Adrenal gland (tissue), 12 donors: Measurements from ENCODE around the gene CREM. TPM values are rescaled to one million over a fixed set of nuclear protein-coding genes. Genes with fewer than 3 reads are reported as not detected.
A peak's percentile ranks its signal among the peaks of the same experiment; 100 is the strongest.

ENCODE experiments used
- DNase-seq, 7 donors: peaks; one replicate each; pipeline ENCODE4 v3.0.0-alpha.2; 2019 to 2020
- H3K27ac ChIP-seq, 5 donors: fragments of 200-600 bp; sonication (generic) in 4 of 5; 1 replicate in 3 of 5; 2 replicates in 2 of 5; pipeline versions ENCODE4 v1.5.1 to v1.8.0; 2016 to 2020; ENCODE audit warnings: mild to moderate bottlenecking in 1 of 5
- H3K27me3 ChIP-seq: fragments of 200-600 bp; 2 replicates; pipeline ENCODE4 v1.8.0; 2021
- H3K36me3 ChIP-seq, 2 donors: fragments of 200-600 bp; replicated peaks in 1 of 2; 1 replicate in 1 of 2; 2 replicates in 1 of 2; pipeline versions ENCODE4 v1.5.1 to v1.8.0; 2018 to 2022
- H3K4me1 ChIP-seq, 2 donors: fragments of 200-600 bp; replicated peaks in 1 of 2; 1 replicate in 1 of 2; 2 replicates in 1 of 2; pipeline versions ENCODE4 v1.5.1 to v1.8.0; 2018 to 2021
- H3K4me3 ChIP-seq, 4 donors: fragments of 200-600 bp; sonication (generic) in 3 of 4; one replicate each; pipeline ENCODE4 v1.5.1; 2016 to 2018
- H3K9me3 ChIP-seq, 3 donors: fragments of 200-600 bp; sonication (generic) in 1 of 3; replicated peaks in 1 of 3; 1 replicate in 2 of 3; 2 replicates in 1 of 3; pipeline versions ENCODE4 v1.5.1 to v1.8.0; 2016 to 2021
- CTCF ChIP-seq, 6 experiments: fragments of 450-650 bp in 4 of 6; fragments of 200-600 bp in 2 of 6; sonication (generic) in 1 of 6; IDR thresholded peaks; 1 replicate in 5 of 6; 2 replicates in 1 of 6; pipeline versions ENCODE4 v1.5.1 to v1.8.0; 2016 to 2021; ENCODE audit warnings: antibody characterized with exemption in 6 of 6, mild to moderate bottlenecking in 2 of 6, moderate library complexity in 1 of 6
- POLR2A ChIP-seq, 2 donors: fragments of 450-650 bp; IDR thresholded peaks; one replicate each; pipeline ENCODE4 v1.6.1; 2017; ENCODE audit warnings: antibody characterized with exemption in 2 of 2, mild to moderate bottlenecking in 2 of 2, moderate library complexity in 1 of 2
- WGBS, 4 donors: extraction: QIAGEN DNeasy Blood & Tissue Kit in 2 of 4; methylation state at CpG; one replicate each; pipeline versions ENCODE4 v1.1.5 to v1.1.7; 2013 to 2017; 5-methylcytosine and 5-hydroxymethylcytosine counted together
- intact Hi-C, 2 donors: fragments of 100-400 bp; cut with DNase I; formaldehyde crosslinking; loops; one replicate each; pipeline versions ENCODE4 v1.14.1 to v1.15.0; 2022 to 2023
- polyA plus RNA-seq, 3 donors: library from polyadenylated mRNA; stranded (reverse); fragments of 200-250 nt in 2 of 3; fragments of 350-450 nt in 1 of 3; fragmentation: Illumina TruSeq in 1 of 3; extraction: RNeasy Lipid Tissue Mini Kit (QIAGEN cat#74804) in 1 of 3; gene quantifications; one replicate each; pipeline ENCODE4 v1.2.3, GENCODE V29; 2013 to 2014
- total RNA-seq, 9 donors: library from RNA; depleted of rRNA in 4 of 9; stranded (reverse); fragments of >200 nt in 4 of 9; fragments of 120-200 nt in 1 of 9; fragmentation: NEBNext Ultra II Directional in 1 of 9; extraction: Animal tissue kit (Norgen Biotek cat#: 25700) in 1 of 9; gene quantifications; one replicate each; pipeline versions ENCODE4 v1.1.0 to v1.2.4, GENCODE V29; 2013 to 2023
- donor health status: healthy with polysubstance abuse.
- donor health status: Bipolar disorder and iron deficiency.
- donor health status: DM: yes; HTN: yes; CAD: no.
- donor health status: DM: no; HTN: no; CAD: no.
- donor health status: DM: no; HTN: no; CAD: no.
- donor health status: DM: yes; HTN: yes; CAD: no.

Gene CREM
- total and polyA plus RNA-seq, 12 donors = 75.2 to 340 (median 119) TPM

- H3K4me3 ChIP-seq = no peak overlapping the region
- no peaks in the 10 kb centered on the region for H3K36me3 ChIP-seq
- peak overlapping the region in 4 of 5 donors; percentile 25 to 86 (median 76) for H3K27ac ChIP-seq
- 15 to 51% (median 22%) methylated on average over 3 of the region's 3 CpGs for WGBS, 4 donors
- peaks cover 0 to 40% of the 10 kb centered on the region in 2 donors for H3K4me1 ChIP-seq
- no peak for TF ChIP-seq CTCF (IDR thresholded peaks at IDR 0.05)
- no peak for TF ChIP-seq POLR2A (IDR thresholded peaks at IDR 0.05)
- H3K27me3 ChIP-seq = no peaks in the 10 kb centered on the region
- intact Hi-C loops = no loop called here
- H3K9me3 ChIP-seq = no peaks in the 10 kb centered on the region
- DNase-seq = peak in 4 of 7 donors; percentile 38 to 73 (median 56)
Observed at GRCh38 chr10:35192645-35193249, 66.1 kb downstream of the CREM start.

DNA sequence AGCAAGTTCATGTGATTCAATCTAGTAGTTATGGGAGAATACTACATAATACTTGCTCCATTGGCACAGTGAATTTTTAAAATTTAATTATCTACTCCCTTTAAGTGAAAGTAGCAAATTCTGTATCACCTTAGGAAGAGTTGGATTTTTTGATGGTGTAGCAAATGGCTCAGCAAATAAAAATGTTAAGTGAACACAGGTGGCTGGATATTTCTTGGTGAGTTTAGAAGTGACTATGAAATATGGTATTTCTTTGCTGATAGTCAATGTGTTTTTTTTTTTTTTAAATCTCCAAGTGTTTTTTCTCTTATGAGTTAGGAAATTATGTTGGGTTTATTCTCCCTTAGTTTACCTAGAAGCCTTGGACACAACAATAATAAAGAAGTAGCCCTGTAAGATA is 67.8 kb downstream of the CREM start:
- intact Hi-C loops = no loop called here

DNA sequence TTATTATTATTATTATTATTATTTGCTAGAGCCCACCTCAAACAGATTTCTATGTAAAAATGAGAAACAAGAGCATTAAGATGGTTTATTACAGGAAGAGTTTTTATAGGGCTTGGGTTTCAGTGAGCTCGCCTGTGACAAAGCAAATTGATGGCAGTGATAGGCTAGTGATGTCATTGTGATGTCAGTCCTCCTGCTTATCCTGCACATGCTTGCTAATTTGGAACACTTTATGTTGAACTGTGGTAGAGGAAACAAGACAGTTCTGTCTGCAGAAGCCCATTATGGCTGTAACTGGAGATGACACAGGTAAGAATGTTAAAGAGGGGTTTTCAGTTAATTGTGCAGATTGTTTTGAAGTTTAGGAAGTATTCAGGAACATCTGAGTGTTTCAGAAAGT is 68.3 kb downstream of the CREM start:
- WGBS, 4 donors = 47 to 81% (median 58%) methylated on average over 1 of the region's 1 CpG
- H3K27me3 ChIP-seq = no peaks in the 10 kb centered on the region
- DNase-seq = peak in 1 of 7 donors; percentile 40
- peak overlapping the region in 2 of 4 donors; percentile 30 to 72 for H3K4me3 ChIP-seq
- peaks cover 0 to 40% of the 10 kb centered on the region in 2 donors for H3K4me1 ChIP-seq
- peak overlapping the region; percentile 91 to 99 (median 94) for H3K27ac ChIP-seq
- H3K9me3 ChIP-seq = no peaks in the 10 kb centered on the region
- intact Hi-C loops = no loop called here
- no peaks in the 10 kb centered on the region for H3K36me3 ChIP-seq
- TF ChIP-seq POLR2A (IDR thresholded peaks at IDR 0.05) (peak in 1 of 2 donors; percentile 70), CTCF (IDR thresholded peaks at IDR 0.05) (no peak)

More for the DNA sequence above, 67.8 kb downstream of the CREM start:
- H3K27ac ChIP-seq = peak overlapping the region in 3 of 5 donors; percentile 3 to 98 (median 94)
- peaks cover 0 to 40% of the 10 kb centered on the region in 2 donors for H3K4me1 ChIP-seq
- TF ChIP-seq POLR2A (IDR thresholded peaks at IDR 0.05) (no peak), CTCF (IDR thresholded peaks at IDR 0.05) (no peak)
- H3K27me3 ChIP-seq = no peaks in the 10 kb centered on the region
- H3K36me3 ChIP-seq = no peaks in the 10 kb centered on the region
- DNase-seq = no peak
- no peaks in the 10 kb centered on the region for H3K9me3 ChIP-seq
- H3K4me3 ChIP-seq = no peak overlapping the region

DNA sequence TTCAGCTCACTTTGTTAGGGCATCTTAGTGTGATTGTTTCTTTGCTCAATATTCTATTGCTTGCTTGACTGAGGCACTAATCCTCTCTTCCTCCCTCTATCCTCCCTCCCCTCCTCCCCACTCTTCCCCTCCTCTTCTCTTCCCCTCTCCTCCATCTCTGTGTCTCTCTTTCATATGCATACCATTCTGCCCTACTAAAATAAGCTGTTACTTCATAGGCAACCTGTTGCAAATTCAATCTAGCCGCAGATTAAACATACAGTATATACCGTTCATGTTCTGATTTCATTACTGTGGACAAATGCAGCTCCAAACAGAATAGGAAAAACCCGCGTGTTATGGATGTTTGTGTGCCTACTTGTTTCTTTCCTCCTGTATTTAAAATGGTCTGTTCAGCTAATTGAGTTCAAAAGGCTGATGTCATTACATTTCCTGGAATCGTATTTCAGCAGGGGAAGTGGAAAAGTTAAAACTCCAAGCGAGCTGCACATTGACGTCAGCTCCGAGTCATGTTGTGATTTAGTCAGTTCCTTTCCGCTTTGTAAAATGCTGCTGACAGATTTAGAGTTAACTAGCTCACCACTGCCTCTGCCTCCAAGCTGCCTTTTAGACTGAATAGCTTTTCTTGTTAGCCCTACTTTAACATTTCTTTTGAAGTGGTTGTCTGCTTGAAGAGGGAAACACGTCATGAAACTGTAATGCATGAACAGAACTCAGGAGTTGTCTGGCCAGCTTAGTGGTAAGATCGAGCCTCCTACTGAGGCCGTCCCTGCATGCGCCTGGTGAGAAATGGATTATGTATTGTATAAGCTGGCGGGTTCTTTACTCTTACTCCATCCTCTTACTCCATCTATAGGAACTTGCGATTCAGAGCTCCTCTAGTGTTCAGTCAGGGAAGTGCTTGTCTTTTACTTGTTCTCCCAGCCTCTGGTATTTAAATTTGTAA is 69.0 kb downstream of the CREM start:
- peak; percentile 82 to 95 (median 86) for DNase-seq
- Histone ChIP-seq H3K27ac (peak overlapping the region; percentile 91 to 99 (median 94)), H3K36me3 (no peaks in the 10 kb centered on the region), H3K4me3 (peak overlapping the region in 2 of 4 donors; percentile 30 to 72), H3K4me1 (peaks cover 0 to 40% of the 10 kb centered on the region in 2 donors), H3K9me3 (no peaks in the 10 kb centered on the region), H3K27me3 (no peaks in the 10 kb centered on the region)
- intact Hi-C loops = no loop called here
- TF ChIP-seq CTCF (IDR thresholded peaks at IDR 0.05) = peak; percentile 86 to 99 (median 94)
- TF ChIP-seq POLR2A (IDR thresholded peaks at IDR 0.05) = peak; percentile 10 to 72
- WGBS, 4 donors = 0 to 1% (median 1%) methylated on average over 15 of the region's 15 CpGs
